ENCODE data around the gene GNPTAB.
A peak's percentile ranks its signal among the peaks of the same experiment; 100 is the strongest.
"Not testable (repeated sequence)": the region's sequence is repeated elsewhere in the genome, so short reads cannot be mapped to it uniquely, and the experiment has no call there.

The GNPTAB gene

GRCh38 chr12:101743724-101744472, 86.9 kb downstream of the GNPTAB start:
- DNase-seq (ENCODE audit: extremely low spot score, insufficient read length, low read depth) (peak; percentile 4), FAIRE-seq (peak; percentile 96)

- FAIRE-seq (no peak), DNase-seq (ENCODE audit: extremely low spot score, insufficient read length, low read depth) (no peak)
Observed at GRCh38 chr12:101743242-101743641, 87.5 kb downstream of the GNPTAB start.

- FAIRE-seq: no peak
- DNase-seq (ENCODE audit: extremely low spot score, insufficient read length, low read depth): no peak
Observed at GRCh38 chr12:101740980-101741379, 89.8 kb downstream of the GNPTAB start.

- no peak for DNase-seq (ENCODE audit: extremely low spot score, insufficient read length, low read depth)
- FAIRE-seq: no peak
Observed at GRCh38 chr12:101740566-101740965, 90.2 kb downstream of the GNPTAB start.

- FAIRE-seq (no peak), DNase-seq (ENCODE audit: extremely low spot score, insufficient read length, low read depth) (no peak)
Observed at GRCh38 chr12:101738920-101739665, 91.7 kb downstream of the GNPTAB start, which contains the start of gene SYCP3. SYCP3 (minus strand) TSS chr12:101739462; CDS start chr12:101737935, 1,527 bp downstream.

- DNase-seq (ENCODE audit: extremely low spot score, insufficient read length, low read depth): no peak
- no peak for FAIRE-seq
Observed at GRCh38 chr12:101737476-101737875, 93.3 kb downstream of the GNPTAB start.

GRCh38 chr12:101734482-101734881, 96.3 kb downstream of the GNPTAB start:
- FAIRE-seq; DNase-seq (ENCODE audit: extremely low spot score, insufficient read length, low read depth): not testable (repeated sequence)

GRCh38 chr12:101733166-101733565, 97.6 kb downstream of the GNPTAB start:
- no peak for DNase-seq (ENCODE audit: extremely low spot score, insufficient read length, low read depth)
- peak; percentile 68 for FAIRE-seq

GRCh38 chr12:101732318-101732717, 98.4 kb downstream of the GNPTAB start:
- DNase-seq (ENCODE audit: extremely low spot score, insufficient read length, low read depth): no peak
- FAIRE-seq: no peak

GRCh38 chr12:101729842-101730241, 100.9 kb downstream of the GNPTAB start:
- no peak for DNase-seq (ENCODE audit: extremely low spot score, insufficient read length, low read depth)
- no peak for FAIRE-seq

GRCh38 chr12:101727098-101727497, 103.7 kb downstream of the GNPTAB start:
- no peak for FAIRE-seq
- no peak for DNase-seq (ENCODE audit: extremely low spot score, insufficient read length, low read depth)

GRCh38 chr12:101722392-101722791, 108.4 kb downstream of the GNPTAB start:
- DNase-seq (ENCODE audit: extremely low spot score, insufficient read length, low read depth) (no peak), FAIRE-seq (no peak)

- no peak for DNase-seq (ENCODE audit: extremely low spot score, insufficient read length, low read depth)
Observed at GRCh38 chr12:101720118-101720517, 110.6 kb downstream of the GNPTAB start.

GRCh38 chr12:101719566-101719965, 111.2 kb downstream of the GNPTAB start:
- no peak for DNase-seq (ENCODE audit: extremely low spot score, insufficient read length, low read depth)
- FAIRE-seq: no peak

More at GRCh38 chr12:101720118-101720517, 110.6 kb downstream of the GNPTAB start:
- no peak for FAIRE-seq

- DNase-seq (ENCODE audit: extremely low spot score, insufficient read length, low read depth): no peak
- FAIRE-seq: no peak
Observed at GRCh38 chr12:101714877-101715444, 115.8 kb downstream of the GNPTAB start.

- DNase-seq (ENCODE audit: extremely low spot score, insufficient read length, low read depth) (no peak), FAIRE-seq (no peak)
Observed at GRCh38 chr12:101713930-101714329, 116.8 kb downstream of the GNPTAB start.

GRCh38 chr12:101713059-101713682, 117.6 kb downstream of the GNPTAB start:
- FAIRE-seq (no peak), DNase-seq (ENCODE audit: extremely low spot score, insufficient read length, low read depth) (no peak)

- no peak for FAIRE-seq
Observed at GRCh38 chr12:101710288-101710687, 120.5 kb downstream of the GNPTAB start.

GRCh38 chr12:101707131-101707782, 123.5 kb downstream of the GNPTAB start:
- DNase-seq (ENCODE audit: extremely low spot score, insufficient read length, low read depth): no peak
- FAIRE-seq: no peak

More at GRCh38 chr12:101710288-101710687, 120.5 kb downstream of the GNPTAB start:
- no peak for DNase-seq (ENCODE audit: extremely low spot score, insufficient read length, low read depth)

GRCh38 chr12:101706403-101706802, 124.4 kb downstream of the GNPTAB start:
- no peak for FAIRE-seq
- no peak for DNase-seq (ENCODE audit: extremely low spot score, insufficient read length, low read depth)
